Activated CD8-positive, alpha-beta memory T cell treated with anti-CD3 and anti-CD28 coated beads for 1 hour (primary cell): Measurements from ENCODE around the gene CRIP3.

ENCODE experiments used
- DNase-seq, 2 donors: peaks; one replicate each; pipeline ENCODE4 v3.0.0-alpha.2; 2020; ENCODE audit warnings: low read depth in 1 of 2; ENCODE audit errors: extremely low read depth in 1 of 2

Gene CRIP3

DNA sequence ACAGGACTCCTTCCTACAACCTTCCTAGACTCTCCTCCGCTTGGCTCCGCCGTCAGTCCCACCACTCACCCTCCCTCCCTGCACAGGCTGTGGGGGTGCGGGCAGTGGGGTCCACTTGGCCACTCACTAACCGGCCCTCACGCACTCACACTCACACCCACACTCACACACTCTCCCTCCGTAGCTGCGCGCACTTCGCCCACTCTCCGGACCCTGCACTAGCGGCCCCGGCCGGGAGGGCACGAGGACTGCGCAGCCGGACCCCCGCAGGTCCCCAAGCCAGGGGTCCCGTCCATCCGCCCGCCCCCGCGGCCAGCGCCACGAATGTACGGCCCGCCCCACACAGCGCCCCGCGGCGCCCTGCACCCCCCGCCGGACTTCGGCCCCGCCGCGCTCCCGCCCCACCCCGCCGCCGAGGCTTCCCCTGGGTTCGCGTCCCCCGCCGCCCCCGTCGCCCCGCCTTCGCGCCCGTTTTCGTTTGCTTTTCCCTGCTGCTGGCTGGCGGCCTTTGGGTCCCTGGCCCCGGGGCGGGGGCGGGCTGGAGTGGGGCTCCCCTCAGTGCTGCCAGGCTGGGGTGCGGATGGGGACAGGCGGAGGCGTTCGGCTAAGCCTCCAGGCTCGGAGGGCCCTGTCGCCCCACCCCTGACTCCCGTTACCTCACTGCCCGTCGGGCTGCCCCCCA is 33.6 kb downstream of the CRIP3 start:
- DNase-seq = no peak

DNA sequence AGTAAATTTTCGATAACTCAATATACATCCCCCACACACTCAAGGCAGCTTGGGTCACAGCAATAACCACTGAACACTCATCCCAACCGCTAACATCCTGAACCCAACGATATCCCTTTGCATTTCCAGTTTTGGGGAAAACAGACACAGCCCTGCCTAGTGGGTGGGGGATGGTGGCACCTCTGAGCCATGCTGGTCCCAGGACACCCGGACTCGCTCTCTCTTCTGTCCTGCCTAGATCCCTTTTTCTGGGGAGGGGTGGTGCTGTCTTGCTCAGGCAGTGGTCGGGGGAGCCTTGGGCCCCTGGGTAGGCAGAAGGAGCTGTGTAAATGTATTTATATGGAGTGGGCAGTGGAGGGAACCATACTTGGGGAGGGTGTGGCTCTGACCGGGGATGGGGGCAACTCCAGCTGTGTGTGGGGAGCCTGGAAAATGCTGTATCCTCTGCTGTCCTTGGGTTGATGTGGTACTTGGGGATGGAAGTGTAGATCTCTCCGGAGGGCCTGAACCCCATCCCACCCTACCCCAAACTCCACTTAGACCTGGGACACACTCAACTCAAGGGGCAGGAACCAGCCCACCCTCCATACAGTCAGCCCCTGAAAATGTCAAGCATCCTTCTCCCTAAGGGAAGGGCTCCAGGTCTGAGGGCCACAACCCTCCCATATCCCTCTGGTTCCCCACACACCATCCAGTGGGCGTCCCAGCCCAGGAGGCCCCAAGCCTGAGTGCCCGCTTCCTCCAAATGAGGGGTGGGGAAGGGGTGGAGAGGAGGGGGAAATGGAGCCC is 34.3 kb downstream of the CRIP3 start:
- no peak for DNase-seq

DNA sequence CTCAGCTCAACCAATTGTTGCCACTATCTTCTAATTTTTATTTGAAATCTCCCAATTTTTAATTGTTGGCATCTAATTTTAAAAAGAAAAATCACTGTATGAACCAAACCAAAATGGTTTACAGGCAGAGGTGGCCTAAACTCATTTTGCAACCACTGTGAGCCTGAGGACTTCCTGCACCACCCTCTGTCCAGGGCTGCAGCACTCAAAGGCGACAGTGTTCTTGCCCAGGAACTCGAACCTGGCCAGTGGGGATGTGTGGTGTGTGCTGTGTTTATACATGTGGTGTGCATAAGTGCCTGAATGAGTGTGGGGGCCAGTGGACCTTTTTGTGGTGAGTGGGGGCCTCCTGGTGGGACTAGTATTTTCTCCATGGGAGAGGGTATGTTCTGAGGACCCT is 34.9 kb downstream of the CRIP3 start:
- DNase-seq = no peak

DNA sequence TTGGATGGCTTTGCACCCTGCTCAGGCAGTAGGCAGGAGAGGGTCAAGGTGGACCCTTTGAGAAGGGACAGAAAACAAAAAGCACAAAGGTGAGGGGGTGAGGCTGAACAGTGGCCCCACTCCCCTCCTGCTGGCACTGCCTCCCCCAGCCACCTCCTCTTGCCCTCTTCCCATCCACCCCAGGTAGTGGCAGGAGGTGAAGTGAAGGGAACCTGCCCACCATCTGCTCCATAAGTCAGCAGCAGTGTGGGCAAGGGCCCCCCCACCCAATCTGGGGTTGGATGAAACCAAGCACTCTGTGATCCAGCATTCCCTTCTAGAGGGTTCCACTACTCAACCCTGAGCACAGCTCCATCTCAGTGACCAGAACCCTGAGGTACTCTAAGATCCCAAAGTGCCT is 36.7 kb downstream of the CRIP3 start:
- DNase-seq = no peak

DNA sequence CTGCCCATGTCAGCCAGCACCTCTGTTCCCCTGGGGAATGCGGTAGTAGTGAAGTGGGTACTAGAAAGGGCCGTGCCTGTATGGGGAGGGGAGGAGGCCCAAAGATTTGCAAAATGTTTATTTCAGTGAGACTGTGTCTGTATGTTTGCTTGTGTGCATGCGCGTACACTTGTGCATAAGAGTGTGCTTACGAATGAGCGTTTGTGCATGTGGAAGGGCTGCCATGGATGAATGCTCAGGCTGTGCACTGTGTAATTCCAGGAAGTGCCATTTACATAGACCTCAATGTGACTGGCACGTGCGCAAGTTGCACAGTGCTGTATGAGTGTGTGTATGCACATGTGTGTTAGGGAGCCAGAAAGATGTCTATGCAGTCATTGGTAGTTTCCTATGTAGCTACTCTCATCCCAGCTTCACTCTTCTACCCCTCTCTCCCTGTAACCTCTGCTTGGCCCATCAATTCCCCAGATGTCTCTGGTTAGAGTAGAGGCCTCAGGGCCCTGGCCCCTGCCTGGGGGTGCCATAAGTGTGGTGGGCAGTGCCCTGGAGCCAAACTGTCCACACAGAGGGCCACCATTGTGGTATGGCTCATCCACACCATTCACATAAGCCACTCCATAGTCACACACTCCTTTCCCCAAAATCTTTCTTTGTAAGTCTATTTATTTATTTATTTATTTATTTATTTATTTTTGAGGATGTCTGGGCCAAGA is 37.4 kb downstream of the CRIP3 start:
- no peak for DNase-seq

DNA sequence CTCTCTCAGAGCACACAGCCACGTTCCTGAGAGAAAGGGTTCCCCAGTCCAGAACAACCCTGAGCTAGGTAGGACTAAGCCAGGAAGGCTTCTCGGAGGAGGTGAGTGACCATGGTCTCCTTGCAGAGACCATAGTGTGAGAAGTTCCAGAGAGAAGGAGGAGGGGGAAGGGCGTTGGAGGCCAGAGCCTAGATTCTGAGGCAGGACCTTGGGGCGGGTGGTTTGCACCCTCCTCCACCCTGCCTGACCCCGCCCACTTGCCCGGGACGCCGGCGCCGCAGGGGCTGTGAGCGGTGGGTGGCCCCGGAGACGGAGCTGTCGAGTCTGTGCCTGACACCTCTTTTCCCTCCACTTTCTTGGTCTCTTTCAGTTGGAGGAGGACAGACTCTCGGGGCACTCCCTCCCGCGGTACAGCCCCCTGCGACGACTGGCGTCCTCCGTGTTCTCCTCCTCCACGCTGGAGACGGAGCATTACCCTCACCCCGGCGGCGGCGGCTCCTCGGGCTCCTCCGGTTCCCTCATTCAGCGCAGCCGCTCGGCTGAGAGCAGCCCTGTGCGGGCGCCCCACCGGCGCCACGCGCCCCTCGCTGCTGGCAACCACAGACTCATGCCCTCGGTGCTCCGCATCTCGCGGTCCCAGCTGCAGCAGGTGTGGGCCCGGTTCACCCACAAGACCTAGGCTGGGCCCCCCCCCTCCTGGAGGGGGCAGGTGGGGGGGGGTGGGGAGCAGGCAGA is 39.2 kb downstream of the CRIP3 start:
- DNase-seq = peak in 1 of 2 donors; percentile 22

DNA sequence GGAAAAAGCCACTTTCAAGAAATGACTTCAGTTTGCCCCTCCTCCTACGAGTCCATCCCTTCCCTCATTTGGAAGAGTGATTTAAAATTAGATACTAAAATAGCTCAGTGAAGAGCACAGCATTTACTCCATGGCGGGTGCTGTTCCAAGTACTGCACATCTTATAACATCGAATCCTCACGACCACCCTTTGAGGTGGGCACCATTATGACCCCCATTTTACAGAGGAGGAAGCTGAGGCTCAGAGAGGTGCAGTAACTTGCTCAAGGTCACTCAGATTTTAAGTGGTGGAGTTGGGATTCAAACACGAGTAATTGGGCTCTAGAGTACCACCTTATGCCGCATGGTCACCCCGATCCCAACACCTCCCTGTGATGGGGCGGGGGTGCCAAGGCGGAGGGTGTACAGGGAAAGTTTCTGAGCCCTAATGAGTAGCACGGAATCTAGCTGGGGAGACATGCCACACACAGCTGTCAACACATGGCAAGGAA is 39.8 kb downstream of the CRIP3 start:
- no peak for DNase-seq

DNA sequence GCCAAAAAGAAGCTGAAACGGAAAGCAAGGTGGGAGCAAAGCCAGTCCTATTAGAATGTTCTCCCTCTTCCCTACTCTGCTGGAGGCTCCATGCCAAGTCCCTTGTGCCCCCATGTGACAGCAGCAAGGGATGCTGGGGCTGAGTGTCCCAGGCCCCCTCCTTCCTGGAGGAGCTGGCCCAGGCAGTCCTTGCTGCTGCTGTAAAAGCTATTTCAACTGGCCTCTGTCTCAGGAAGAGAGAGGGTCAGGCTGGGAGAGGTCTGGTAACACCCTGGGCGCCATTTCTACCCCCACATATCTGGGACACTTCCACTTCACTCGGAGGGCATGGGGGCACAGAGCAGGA is 40.3 kb downstream of the CRIP3 start:
- DNase-seq = no peak

DNA sequence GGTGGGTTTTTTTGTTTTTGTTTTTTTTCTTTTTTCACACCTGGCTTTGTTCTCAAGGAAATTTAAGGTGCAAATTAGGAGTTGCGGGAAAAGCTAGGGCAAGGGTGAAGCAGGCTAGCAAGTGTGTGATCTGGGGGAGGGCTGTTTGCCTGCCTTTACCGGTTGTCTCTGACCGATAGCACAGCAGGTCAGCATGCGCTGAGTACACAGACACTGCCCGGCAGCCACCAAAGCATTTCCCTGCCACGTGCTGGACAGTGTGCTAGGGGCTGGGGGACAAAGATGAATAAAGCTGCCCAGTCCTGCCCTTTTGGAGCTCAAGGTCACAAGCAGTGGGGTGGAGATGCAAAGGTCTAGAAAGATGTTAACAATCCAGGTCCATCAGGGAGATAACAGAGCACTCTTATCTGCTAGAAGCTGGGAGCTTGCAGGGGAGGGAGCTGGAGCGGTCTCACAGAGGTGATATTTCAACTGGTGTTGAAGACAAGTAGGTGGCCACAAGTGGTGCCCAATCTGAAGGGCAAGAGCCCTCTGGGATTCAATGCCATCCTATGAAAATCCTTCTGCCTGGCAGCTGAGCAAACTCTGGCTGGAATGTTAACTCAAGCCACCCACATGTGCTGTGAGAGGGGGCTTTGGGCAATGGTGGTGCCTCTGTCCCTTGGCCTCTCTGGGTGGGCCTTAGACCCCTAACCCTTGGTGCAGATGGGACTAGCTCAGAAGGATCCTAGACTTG is 40.8 kb downstream of the CRIP3 start:
- no peak for DNase-seq

DNA sequence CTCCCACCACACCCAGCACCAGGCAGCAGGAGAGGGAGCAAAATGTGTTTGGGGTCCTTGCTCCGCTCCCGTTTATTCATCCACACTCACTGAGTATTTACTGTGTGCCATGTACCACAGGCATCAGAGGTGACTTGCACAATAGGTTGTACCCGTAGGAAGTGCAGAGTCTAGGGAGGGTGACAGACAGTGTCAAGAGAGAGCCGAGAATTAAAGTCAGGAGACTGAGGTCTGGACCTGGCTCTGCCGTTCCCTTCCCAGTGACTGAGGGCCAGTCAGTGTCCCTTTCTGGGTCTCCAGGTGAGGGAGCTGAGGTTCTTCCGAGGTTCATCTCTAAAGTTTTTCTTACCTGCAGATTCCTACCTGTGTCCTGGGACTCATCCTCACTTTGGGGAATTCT is 43.1 kb downstream of the CRIP3 start:
- no peak for DNase-seq

DNA sequence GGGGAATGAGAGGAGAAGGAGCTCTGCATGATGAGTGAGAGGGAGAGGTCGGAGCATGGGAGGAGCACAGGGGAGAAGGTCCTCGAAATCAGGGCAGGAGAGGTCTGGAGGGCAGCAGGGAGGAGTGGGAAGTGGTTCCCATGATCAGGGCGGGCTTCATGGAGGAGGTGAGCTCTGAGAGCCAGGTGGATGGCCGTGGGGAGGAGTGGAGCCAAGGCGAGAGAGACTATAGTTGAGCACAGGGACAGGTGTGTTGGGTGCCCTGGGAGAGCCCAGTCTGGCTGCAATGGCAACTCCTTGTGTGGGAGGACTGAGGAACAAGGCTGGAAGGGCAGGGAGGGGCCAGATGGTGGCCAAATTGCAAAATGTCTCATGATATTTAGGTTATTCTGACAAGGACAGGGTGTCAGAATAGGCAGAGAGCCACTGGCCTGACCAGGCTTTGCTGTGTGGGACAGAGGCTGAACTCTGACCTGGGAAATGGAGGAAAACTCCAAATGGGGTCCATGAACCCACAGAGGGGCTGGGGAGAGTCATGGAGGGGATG is 44.0 kb downstream of the CRIP3 start:
- DNase-seq = no peak

DNA sequence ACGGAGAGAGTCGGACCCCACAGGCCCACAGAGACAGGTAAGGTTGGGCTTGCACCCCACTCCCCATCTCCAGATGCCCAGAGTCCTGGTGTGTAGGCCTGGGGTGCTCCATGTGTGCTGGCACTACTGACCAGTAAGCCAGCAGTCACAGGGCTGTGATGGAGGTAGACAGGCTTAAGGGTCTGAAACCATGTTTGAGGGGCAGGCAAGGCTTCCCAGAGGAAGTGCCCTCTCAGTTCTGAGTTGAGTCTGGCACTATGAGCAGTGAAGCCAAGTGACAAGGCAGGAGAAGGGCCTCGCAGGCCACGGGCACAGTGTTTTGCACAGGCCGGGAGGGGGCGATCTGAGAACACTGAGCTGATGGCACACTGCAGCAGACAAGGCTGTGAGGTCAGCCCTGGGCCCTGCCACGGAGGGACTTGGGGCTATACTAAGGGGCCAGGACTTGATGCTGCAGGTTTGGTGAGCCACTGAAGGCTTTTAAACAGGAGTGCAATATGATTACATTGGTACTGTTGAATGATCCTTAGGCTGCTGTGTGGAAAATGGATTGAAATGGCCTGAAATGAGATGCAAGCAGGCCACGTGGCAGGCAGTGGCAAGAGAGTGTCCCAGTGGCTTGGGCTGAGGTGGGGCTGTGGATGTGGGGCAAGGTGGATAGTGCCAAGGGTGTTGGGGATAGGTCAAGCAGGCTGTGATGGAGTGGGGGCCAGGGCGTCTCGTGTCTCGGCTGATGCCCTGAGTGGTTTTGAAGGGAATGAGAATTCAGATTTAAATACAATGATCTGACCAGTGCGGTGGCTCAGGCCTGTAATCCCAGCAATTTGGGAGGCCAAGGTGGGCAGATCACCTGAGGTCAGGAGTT is 45.1 kb downstream of the CRIP3 start:
- peak in 1 of 2 donors; percentile 60 for DNase-seq

DNA sequence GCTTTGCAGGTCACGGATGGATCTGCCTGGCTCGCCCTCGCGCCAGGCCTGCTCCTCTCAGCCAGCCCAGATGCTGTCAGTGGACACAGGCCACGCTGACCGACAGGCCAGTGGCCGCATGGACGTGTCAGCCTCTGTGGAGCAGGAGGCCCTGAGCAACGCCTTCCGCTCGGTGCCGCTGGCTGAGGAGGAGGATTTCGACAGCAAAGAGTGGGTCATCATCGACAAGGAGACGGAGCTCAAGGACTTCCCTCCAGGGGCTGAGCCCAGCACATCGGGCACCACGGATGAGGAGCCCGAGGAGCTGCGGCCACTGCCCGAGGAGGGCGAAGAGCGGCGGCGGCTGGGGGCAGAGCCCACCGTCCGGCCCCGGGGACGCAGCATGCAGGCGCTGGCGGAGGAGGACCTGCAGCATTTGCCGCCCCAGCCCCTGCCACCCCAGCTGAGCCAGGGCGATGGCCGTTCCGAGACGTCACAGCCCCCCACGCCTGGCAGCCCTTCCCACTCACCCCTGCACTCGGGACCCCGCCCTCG is 45.8 kb downstream of the CRIP3 start:
- DNase-seq = no peak

DNA sequence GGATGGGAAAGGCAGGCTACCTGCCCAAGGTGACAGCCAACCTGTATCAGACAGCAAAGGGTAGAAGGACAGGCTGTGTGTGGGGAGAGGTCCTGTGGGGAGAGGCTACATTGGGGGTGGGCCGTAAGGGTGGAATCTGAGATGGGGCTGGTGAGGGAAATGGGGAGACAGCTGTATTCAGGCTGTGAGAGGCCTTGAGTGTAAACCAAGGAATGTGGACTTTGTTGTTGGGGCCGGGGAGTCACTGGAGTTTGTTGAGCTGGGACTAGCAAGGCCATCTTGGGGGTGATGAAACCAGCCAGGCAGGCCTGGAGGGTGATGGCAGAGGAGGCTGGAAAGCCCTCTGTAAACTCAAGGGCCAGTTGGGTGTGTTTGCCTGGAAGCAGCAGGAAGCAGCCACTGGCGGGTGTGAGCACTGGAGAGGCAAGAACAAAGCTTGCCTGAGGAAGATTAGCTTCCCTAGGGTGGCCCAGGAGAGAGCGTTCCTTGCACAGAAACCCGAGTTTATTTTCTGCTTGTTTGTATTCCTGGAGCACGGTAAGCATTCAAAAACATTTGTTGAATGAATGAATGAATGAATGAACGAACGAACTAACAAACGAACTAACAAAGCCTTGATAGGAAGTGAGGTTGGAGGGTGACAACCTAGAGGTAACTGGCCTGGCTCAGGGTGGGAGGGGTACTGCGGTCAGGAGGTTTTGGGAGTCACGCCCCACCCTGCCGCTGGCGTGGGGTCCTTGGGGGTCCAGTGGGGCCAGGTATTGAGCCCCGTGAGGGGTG is 46.4 kb downstream of the CRIP3 start:
- no peak for DNase-seq

DNA sequence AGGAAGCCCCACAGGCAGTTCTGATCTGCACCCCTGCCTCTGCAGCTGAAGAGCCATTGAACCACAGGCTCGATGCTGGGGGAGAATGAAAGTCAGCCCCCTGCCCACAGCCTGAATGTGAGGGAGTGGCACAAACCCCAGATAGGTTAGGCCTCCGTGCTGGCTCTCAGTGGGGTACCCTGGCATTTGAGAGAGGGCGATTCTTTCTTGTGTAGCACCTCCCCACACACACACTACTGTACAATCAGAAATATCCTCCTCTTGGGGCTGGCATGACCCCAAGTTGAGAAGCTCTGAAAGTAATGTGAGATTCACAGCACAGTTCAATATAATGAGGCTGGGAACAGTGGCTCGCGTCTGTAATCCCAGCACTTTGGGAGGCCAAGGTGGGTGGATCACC is 47.4 kb downstream of the CRIP3 start:
- no peak for DNase-seq

DNA sequence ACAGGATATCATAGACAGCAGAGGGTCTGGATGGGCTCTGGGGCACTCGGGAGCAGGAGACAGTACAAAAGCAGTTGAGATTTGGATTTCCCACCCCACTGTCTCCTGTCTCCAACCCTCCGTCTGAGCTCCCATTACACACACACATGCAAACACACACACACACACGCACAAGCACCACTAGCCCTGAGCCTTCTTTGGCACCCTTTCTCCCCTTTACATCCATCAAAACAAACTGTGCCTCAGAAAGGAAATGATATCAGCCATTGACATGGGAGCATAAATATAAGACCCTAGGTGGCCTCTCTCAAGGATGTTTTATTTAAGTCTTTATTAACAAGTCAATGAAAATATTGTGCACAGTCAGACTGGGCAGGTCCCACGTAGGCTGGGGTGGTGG is 47.8 kb downstream of the CRIP3 start:
- DNase-seq = no peak

DNA sequence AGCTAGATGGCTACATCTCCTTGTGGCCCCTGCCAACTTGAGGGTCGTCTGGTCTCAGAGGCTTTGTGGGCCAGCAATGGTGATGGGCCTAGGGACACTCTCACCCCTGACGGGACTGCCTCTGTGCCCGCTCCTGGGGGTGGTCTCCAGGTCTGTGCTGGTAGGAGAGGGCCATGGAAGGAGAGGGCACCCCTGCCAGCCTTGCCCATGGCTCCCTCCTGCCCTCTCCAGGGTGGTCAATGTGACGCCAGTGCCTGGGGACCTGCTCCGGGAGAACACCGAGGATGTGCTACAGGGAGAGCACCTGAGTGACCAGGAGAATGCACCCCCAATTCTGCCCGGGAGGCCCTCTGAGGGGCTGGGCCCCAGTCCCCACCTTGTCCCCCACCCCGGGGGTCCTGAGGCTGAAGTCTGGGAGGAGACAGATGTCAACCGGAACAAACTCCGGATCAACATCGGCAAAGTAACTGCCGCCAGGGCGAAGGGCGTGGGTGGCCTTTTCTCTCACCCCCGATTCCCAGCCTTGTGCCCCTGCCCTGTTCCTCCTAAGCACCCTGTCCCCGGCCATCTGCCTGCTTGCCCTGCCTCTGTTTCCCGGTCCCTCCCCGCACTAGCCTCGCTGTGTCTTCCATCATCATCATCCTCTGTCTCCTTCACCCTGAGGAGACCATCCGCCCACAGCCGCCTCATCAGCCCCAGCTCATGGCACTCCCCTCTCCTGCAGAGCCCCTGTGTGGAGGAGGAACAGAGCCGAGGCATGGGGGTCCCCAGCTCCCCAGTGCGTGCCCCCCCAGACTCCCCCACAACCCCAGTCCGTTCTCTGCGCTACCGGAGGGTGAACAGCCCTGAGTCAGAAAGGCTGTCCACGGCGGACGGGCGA is 49.6 kb downstream of the CRIP3 start:
- DNase-seq = no peak
